ENCODE data around the gene FRMPD4. TPM values are rescaled to one million over a fixed set of nuclear protein-coding genes. Genes with fewer than 3 reads are reported as not detected.

The FRMPD4 gene
- total and polyA plus RNA-seq, 2 donors from 2014 or later: not detected

- no peak overlapping the region for H3K4me3 ChIP-seq (ENCODE audit: low read length in 3 of 3)
- FAIRE-seq: no peak
- no peak overlapping the region for H3K27ac ChIP-seq (ENCODE audit: low read depth in 2 of 2, low read length in 2 of 2)
- peak in 3 of 5 donors; percentile 14 to 55 (median 54) for DNase-seq
- peaks cover 2% of the 10 kb centered on the region for H3K27me3 ChIP-seq (ENCODE audit: control insufficient read depth, insufficient read depth, low read length)
- no peak for TF ChIP-seq CTCF (IDR thresholded peaks at IDR 0.05; ENCODE audit: borderline replicate concordance, extremely low read depth, insufficient read depth)
- H3K36me3 ChIP-seq (ENCODE audit: control insufficient read depth in 2 of 3, insufficient read depth in 3 of 3, low read length in 3 of 3): no peaks in the 10 kb centered on the region
- H3K9ac ChIP-seq (ENCODE audit: low read length in 3 of 3): no peak overlapping the region
- intact Hi-C loops (cut with DNase I): no loop called here
- H3K9me3 ChIP-seq (ENCODE audit: control insufficient read depth in 2 of 3, insufficient read depth in 1 of 3, low read length in 3 of 3): no peaks in the 10 kb centered on the region
- no peaks in the 10 kb centered on the region for H3K4me1 ChIP-seq (ENCODE audit: control insufficient read depth in 2 of 3, insufficient read depth in 2 of 3, low read depth in 1 of 3, low read length in 3 of 3)
Observed at GRCh38 chrX:12378253-12378652, 240.0 kb downstream of the FRMPD4 start.

DNA sequence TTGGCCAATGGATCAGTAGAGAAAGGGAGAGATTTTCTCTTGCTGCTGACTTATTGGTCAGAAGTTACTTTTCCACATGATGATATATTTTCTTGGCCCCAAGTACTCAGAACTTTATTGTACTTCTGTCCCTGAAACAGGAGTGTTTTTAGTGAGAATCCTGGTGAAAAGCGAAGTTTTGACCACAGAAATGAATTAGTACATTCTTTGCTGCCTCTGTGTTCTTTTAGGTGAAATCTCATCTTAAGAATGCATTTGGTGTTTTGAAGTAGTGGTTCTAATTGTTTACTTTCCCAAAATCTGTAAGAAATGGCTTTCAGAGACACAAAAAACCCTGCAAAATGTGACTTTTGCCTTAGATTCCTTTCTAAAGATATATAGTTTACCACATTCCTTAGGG, 240.4 kb downstream of the FRMPD4 start:
- no peak for TF ChIP-seq CTCF (IDR thresholded peaks at IDR 0.05; ENCODE audit: borderline replicate concordance, extremely low read depth, insufficient read depth)
- H3K27me3 ChIP-seq (ENCODE audit: control insufficient read depth, insufficient read depth, low read length): peaks cover 2% of the 10 kb centered on the region
- FAIRE-seq (no peak), DNase-seq (no peak)
- no peak overlapping the region for H3K27ac ChIP-seq (ENCODE audit: low read depth in 2 of 2, low read length in 2 of 2)
- H3K9me3 ChIP-seq (ENCODE audit: control insufficient read depth in 2 of 3, insufficient read depth in 1 of 3, low read length in 3 of 3): no peaks in the 10 kb centered on the region
- no peaks in the 10 kb centered on the region for H3K36me3 ChIP-seq (ENCODE audit: control insufficient read depth in 2 of 3, insufficient read depth in 3 of 3, low read length in 3 of 3)
- H3K4me1 ChIP-seq (ENCODE audit: control insufficient read depth in 2 of 3, insufficient read depth in 2 of 3, low read depth in 1 of 3, low read length in 3 of 3): no peaks in the 10 kb centered on the region
- intact Hi-C loops (cut with DNase I): no loop called here
- H3K4me3 ChIP-seq (ENCODE audit: low read length in 3 of 3): no peak overlapping the region
- H3K9ac ChIP-seq (ENCODE audit: low read length in 3 of 3): no peak overlapping the region

DNA sequence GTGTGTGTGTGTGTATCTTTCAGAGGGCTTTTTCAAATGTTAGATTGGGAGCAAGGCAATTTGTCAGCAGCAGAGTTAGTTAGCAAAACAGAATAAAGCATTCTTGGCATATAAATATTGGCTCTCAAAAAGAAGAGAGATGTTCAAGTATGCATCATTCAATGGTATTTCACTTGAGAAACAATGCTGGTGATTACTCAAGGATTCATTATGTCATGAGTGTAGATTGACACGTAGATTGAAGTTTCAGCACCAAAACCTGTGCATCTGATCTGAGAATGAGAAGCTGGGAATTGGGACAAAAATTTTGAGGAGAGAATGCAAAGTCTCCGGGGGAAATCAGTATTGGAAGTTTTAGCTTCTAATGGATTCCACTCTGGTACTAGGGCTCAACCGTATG, 241.4 kb downstream of the FRMPD4 start:
- no peak for TF ChIP-seq CTCF (IDR thresholded peaks at IDR 0.05; ENCODE audit: borderline replicate concordance, extremely low read depth, insufficient read depth)
- no peaks in the 10 kb centered on the region for H3K4me1 ChIP-seq (ENCODE audit: control insufficient read depth in 2 of 3, insufficient read depth in 2 of 3, low read depth in 1 of 3, low read length in 3 of 3)
- no peaks in the 10 kb centered on the region for H3K9me3 ChIP-seq (ENCODE audit: control insufficient read depth in 2 of 3, insufficient read depth in 1 of 3, low read length in 3 of 3)
- DNase-seq (no peak), FAIRE-seq (no peak)
- no peak overlapping the region for H3K9ac ChIP-seq (ENCODE audit: low read length in 3 of 3)
- H3K27ac ChIP-seq (ENCODE audit: low read depth in 2 of 2, low read length in 2 of 2): no peak overlapping the region
- intact Hi-C loops (cut with DNase I): no loop called here
- H3K36me3 ChIP-seq (ENCODE audit: control insufficient read depth in 2 of 3, insufficient read depth in 3 of 3, low read length in 3 of 3): no peaks in the 10 kb centered on the region
- H3K4me3 ChIP-seq (ENCODE audit: low read length in 3 of 3): no peak overlapping the region
- no peaks in the 10 kb centered on the region for H3K27me3 ChIP-seq (ENCODE audit: control insufficient read depth, insufficient read depth, low read length)

GRCh38 chrX:12383196-12383595, 244.9 kb downstream of the FRMPD4 start:
- Histone ChIP-seq H3K27me3 (ENCODE audit: control insufficient read depth, insufficient read depth, low read length) (no peaks in the 10 kb centered on the region), H3K9ac (ENCODE audit: low read length in 3 of 3) (no peak overlapping the region), H3K27ac (ENCODE audit: low read depth in 2 of 2, low read length in 2 of 2) (no peak overlapping the region), H3K36me3 (ENCODE audit: control insufficient read depth in 2 of 3, insufficient read depth in 3 of 3, low read length in 3 of 3) (no peaks in the 10 kb centered on the region), H3K4me3 (ENCODE audit: low read length in 3 of 3) (no peak overlapping the region), H3K4me1 (ENCODE audit: control insufficient read depth in 2 of 3, insufficient read depth in 2 of 3, low read depth in 1 of 3, low read length in 3 of 3) (no peaks in the 10 kb centered on the region), H3K9me3 (ENCODE audit: control insufficient read depth in 2 of 3, insufficient read depth in 1 of 3, low read length in 3 of 3) (no peaks in the 10 kb centered on the region)
- no peak for FAIRE-seq
- DNase-seq: no peak
- no peak for TF ChIP-seq CTCF (IDR thresholded peaks at IDR 0.05; ENCODE audit: borderline replicate concordance, extremely low read depth, insufficient read depth)
- intact Hi-C loops (cut with DNase I): no loop called here
